Stimulated activated CD8-positive, alpha-beta memory T cell treated with anti-CD3 and anti-CD28 coated beads, Interleukin-15, amount 100 ng/mL, for 48 hours (primary cell): ENCODE data around the gene PBX4.

ENCODE experiments used
- DNase-seq, 2 donors: peaks; one replicate each; pipeline ENCODE4 v3.0.0-alpha.2; 2020; ENCODE audit warnings: low read depth in 2 of 2

The PBX4 gene

DNA sequence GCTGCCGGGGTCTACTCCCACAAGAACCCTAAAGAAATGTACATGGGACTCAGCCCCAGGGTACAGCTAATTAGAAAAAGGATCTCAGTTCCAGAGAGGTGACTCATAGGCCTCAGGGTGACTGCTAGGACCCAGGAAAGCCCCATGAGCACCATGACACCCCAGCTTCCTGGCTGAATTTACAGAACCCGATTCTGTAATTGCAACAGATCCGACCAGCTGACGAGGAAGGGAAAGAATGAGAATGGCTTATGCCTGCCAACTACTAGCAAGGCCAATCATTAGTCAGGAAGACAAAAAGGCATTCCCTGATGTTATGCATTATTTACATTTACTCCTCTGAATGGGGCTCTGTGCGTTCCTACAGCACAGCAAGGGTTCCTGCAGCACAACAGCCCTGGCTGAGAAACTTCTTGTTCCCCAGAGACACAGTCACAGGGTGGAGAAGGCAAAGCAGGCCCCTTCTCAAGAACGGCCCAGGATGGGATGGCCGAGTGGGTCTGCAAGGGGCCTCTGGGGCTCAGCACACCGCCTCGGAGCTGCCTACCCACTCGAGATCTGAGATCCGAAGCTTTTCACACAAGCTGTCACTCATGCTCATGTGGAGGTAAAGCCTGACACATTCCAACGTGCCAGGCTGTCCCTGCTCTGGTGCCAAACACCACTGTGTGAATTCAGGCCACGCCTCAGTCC is 27.2 kb downstream of the PBX4 start:
- peak; percentile 63 to 64 for DNase-seq

DNA sequence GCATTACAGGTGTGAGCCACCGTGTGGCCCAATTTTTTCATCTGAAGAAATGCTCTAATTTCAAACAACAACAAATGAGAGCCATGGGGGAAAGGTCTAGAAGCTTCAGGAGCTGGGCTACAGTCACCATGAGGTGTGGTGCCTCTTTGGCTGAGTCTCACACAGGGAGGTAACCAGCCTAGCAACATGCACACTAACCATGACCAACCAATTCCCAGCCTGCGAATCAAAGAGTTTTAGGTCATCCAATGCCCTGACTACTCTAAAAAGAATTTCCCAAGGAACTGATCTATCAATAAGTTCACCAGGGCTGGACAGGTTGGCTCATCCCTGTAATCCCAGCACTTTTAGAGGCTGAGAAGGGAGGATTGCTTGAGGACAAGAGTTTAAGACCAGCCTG is 29.9 kb downstream of the PBX4 start:
- no peak for DNase-seq

DNA sequence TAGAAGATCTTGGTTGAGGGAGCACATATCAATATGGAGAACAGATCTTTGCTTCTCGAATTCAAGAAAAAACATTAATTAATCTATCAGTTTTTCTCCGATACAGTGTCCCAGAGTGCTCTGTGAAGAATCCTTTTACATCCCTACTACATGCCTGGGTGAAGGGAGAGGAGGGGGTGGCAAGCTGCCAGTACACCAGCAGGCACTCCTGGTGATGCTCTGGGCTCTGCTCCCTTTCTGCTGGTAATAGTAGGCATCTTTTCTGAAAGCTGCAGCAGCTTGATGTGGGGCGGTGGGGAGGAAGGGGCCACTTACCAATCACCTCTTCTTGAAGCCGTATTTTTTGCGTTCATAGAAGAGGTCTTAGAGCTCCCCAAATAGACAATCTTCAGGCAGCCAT is 30.7 kb downstream of the PBX4 start:
- no peak for DNase-seq

DNA sequence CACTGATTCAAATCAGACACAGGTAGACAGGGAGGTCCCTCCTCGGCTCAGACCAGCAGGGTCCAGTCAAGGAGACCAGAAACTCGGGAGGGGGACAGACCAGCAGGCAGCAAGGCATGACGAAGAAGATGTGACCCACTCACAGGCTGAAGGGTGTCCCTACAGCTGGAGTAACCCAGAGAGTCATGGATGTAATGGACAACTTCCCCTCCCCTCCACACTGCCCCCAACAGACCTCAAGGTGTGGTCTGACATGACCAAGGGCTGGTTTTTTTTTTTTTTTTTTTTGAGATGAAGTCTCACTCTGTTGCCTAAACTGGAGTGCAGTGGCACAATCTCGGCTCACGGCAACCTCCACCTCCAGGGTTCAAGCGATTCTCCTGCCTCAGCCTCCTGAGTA is 34.1 kb downstream of the PBX4 start:
- DNase-seq, result no peak

DNA sequence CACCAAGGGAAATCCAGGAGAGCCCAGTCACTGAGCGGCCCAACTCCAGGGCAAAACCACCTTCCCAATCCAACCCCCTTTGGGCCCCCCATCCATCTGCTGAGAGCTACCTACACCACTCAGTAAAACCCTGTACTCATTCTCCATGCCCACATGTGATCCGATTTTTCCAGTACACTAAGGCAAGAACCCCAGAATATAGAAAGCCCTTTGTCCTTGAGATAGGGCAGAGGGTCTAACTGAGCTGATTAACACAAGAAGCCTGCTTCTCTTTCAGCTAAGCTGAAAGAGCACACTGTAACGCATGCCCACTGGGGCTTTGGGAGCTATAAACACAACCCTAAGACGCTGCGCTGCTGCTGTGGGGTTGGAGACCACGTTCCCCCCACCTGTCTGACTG is 36.0 kb downstream of the PBX4 start:
- DNase-seq, result no peak

DNA sequence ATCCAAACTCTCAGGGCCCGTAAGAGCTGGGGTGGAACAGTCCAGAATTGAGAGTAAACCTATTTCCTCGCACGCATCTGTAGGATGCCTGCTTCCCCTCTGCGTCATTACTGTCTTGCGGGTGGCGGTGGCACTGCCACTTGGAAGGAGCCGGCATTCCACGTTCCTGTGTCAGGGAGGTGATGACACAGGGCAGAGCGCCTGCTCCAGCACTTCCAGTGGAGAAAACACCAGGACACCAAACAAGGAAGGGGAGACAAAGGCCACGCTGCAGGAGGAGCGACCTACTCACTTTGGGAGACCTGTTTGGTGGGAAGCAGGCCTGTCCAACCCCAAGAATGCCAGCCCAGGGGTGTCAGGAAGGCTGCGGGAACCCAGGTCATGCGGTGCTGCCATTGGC is 37.1 kb downstream of the PBX4 start:
- DNase-seq, result no peak

DNA sequence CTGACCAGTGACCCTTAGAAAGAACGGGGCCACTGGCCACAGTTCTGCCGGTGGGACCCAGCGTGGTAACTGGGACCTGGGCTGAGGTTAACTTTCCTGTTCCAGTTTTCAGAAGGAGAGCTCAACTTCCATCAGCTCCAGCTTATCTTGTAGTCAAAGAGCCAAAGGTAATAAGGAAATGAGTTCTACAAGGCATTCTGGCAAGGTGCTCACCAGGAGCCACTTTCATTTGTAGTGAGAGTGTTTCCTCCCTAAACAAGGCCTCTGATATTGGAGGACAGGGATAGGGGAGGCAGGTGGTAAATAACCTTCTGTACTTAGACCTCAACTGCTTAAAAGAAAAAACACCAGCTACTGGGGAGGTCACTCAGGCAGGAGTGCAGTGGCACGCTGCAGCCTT is 38.1 kb downstream of the PBX4 start:
- no peak for DNase-seq

DNA sequence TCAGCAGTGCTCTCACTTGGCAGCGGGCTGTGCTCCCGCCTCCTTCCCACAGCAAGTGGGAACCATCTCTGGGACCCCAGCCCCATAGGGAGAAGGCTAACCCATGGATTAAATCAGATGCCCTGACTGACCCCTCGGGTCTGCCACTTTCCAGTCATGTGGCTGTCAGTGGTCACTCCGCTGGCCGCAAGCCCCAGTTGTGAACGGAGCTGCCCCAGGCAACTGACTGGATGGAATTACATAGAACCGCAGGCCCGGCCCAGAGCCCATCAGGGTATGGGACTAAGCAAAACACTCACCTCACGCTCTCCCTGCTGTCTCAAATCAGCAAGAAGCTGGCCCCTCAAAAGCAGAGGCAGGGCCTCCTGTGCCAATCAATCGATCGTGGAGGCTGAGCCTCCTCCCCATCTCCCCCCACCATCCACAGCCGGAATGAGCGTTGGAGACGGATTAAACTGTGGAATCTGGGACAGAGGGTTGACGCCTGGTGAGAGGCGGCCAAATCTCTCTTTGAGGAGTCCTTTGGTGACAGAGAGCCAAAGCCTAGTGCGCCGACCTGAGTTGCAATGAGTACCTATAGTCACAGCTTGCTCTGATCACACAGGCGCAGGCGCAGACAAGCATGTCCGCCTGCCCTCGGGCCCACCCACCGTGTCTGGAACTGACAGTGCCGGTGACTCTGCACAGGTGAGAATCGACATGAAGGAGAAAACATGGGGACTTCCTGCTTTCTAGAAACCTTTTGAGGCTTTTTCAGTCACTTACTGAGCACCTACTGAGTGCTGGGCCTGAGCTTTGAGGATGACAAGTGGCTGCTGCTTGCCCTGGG is 38.7 kb downstream of the PBX4 start:
- DNase-seq, result no peak

DNA sequence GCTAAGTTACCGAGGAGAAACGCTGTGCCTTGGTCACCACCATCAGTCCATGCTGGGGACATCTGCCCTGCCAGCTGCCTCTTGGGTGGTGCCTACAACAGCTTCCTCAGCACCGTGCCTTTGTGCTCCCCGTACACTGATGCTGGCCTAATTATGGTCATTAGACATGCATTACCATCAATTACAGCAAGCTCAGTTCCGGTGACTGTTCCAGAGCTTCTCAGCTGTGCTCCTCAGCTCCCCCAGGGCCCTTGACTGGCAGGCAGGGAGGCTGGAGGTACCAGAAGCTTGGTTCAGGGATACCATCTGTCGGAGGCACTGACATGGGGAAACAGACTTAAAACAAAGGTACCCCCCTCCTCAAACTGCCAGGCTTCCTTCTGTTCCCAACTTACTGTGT is 40.2 kb downstream of the PBX4 start:
- DNase-seq, result no peak

DNA sequence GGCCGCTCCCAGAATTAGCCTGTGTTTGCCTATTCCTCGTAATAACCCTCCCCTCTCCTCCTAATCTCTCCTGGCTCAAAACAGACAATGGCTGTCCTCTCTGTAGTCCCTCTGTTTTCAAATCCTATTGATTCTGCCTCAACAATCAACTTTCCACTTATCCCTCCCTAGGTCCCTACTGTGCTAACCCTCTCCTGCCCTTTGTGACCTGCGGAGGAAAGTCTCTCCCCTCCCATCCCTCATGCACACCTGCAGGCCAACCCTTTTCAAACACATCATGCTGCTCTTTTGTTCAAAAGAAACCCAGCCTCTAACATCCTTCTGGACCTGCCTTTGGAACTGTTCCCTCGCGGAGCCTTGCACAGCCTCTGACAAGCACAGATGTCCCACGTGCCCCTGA is 43.1 kb downstream of the PBX4 start:
- DNase-seq, result no peak

DNA sequence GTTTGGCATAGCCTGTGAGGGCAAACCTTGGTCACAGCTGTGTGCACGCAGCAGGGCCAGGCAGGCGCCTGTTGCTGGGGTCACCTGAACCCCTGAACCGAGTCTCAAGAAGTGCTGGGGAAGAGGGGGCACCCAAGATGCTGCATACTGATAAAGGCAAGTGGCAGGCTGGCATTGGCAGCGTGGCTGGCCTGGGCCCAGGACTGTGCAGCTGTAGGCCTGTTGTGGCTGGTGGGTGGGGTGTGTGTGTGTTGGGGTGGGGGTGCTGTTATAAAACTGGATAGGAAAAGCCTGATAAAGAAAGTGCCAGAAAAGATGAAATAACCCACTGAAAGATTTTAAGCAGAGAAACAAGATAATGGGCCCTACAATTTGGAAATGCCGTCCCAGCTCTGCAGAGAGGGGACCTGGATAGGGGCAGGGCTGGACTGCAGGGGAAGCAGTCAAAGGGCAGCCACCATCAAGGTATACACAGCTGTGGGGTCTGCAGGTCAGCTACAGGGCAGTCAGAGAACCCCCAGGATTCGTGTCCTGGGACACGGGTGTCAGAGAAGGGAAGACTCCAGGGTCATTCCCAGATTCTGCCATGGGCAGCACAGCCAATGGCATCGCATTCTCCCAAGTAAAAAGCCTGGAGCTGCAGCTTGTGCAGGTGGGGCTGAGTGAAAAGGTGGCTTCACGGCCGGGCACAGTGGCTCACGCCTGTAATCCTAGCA is 47.3 kb downstream of the PBX4 start:
- DNase-seq, result no peak

DNA sequence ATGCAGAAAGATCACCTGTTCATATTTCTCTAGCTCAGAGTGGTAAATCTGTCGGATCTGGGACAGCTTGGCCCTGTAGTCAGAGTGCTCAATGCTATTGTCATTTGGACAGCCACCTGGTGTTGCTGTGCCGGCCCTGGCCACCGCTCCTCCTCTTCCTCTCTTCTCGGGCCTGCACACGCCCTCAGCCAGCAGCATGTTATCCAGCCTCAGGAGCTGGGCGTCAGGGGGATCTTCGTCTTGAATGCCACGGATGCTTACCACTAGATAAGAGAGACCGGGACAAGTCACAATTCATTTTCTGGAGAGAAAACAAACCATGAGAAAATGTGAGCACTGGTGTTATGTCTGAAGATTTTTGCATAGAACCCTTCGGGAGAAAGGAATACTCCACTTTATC is 47.9 kb downstream of the PBX4 start:
- no peak for DNase-seq

DNA sequence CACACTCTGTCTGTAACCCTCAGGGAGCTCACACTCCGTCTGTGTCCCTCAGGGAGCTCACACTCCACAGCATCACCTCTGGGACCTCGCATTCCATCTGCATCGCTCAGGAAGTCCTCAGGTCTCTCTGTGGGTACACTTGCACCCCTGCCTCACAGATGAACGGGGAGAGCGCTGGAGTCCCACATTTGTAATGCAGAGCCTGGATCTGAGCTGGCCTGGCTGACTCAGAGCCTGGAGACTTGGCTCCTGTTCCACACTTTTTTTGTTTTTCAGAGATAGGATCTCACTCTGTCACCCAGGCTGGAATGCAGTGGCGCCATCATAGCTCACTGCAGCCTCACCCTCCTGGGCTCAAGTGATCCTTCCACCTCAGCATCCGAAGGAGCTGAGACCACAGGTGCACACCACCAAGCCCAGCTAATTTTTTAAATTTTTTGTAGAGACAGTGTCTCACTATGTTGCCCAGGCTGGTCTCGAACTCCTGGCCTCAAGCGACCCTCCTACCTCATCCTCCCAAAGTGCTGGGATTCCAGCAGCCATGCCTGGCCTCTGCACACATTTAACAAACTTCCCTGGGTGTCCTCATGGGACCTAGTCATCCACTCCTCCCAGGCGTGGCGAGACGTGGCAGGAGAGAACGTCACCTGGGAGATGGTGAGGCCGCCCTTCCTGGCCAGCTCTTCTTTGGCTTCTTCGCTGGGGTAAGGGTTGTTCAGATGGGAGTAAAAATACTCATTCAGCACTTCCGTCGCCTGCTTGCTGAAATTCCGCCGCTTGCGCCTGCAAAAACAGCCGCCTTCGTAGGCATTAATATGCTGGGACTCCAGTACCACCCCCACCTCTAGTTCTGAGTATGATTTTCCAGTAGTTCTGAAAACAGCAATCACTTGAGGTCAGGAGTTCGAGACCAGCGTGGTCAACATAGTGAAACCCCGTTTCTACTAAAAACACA is 49.4 kb downstream of the PBX4 start:
- DNase-seq, result no peak

DNA sequence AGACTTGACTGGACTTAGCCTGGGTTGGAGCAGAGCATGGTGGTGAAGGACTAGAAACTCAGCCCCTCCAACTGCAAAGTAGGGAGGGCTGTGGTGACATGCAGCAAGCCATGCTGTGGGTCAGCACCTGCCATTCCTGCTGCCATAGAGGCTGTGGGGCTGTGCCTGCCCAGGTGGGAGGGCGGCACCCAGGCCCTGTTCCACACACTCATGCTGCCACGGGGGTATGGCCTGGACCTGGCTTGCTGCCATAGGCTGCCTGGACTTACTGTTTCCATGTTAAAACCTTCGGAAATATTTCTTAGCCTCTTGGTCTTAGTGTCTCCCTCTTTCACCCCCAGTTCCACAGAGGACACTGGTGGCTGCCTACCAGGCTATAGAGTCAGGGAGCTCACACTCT is 51.1 kb downstream of the PBX4 start:
- DNase-seq, result no peak

DNA sequence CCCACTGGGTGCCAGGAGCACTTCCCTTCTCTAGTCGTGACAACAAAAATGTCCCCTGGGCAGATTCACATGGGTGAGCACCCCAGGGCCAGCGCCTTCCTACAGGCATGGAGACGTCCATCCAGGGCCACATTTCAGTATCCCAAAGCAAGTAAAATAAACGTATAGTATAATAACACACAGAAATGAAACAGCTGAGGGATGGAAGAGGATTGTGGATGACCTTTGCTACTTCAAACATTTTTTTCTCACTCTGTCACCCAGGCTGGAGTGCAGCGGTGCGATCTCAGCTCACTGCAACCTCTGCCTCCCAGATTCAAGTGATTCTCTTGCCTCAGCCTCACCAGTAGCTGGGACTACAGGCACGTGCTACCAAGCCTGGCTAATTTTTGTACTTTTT is 52.2 kb downstream of the PBX4 start:
- DNase-seq, result no peak

DNA sequence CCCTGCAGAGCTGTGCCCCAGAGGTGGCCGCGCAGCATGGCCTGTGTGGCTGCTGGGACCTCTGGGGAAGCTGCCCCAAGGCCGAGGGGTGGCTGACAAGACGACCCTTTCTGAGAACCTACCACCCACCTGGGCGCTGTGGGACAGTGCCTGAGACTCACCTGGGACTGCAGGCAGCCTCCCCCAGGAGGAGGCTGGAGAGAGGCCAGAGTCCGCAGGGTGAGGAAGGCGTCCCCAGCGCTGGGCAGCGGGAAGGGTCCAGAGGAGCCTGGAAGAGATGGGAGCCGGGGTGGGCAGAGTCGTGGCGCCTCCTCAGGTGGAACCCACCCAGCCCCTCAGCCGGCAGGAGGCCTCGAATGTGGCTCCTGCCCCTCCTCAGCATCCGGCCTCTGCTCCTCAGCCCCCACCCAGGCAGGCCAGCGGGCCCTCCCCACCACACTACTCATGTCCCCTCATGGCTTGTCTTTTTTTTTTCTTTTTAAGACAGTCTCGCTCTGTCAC is 55.1 kb downstream of the PBX4 start:
- no peak for DNase-seq

DNA sequence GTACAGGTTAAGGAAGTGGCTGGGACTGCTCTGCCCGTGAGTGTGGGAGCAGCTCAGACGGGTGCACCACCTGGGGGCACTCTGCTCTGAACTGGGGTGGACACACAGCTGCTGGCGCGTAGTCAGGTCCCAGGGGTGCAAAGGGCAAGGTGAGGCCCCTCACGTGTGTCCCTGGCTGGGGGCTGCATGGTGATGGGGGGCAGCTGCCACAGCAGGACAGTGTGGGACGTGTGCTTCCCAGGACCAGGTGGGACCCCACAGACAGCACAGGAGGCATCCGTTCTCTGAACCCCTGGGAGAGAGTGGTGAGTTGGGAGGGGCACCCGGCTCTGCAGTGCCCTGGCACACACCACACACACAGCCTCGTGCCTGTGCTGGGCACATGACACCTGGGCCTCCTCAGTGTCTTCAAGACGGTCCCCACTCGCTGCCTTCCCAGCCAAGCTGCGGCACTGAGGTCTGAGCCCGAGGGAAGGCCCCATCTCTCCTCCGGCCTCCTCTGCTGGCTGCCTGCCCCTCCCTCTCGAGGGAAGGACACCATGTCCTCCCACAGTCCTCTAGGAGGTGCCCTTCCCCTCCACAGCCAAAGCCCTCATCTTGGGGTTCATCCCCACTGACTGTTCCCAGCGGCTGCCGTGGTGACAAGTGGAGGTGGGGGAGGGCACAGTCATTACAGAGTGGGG is 55.7 kb downstream of the PBX4 start:
- DNase-seq, result no peak

DNA sequence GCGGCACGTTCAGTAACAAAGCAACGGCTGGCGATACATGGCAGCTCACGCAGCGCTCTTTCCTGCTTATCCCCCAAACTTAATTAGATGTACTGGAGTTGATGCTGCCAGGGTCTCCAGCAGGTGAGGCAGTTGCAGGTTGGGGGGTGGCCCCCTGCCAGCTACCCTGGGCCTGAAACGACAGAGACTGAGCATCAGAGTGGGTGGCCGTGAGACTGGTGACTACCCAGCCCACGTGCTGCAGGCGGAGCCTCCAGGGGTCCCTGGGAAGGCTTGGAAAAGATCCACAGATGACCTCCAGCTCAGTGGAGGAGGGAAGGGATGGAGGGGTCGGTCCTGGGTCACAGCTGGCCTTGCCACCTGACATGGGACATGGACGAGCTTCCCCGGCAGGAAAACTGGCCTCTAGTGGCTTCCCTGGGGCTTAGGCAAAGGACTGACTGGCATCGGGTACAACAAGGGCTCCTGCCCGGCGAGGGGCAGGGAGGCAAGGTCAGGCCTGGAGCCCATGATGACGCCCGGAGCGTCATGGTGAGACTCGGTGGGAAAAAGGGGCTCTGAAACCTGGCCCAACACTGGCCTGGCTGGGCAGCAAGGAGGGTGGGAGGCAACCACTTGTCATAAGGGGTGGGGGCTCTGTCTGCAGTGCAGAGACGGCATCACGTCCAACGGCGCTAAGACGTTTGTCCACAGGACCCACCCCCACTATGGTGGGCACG is 56.4 kb downstream of the PBX4 start:
- no peak for DNase-seq

DNA sequence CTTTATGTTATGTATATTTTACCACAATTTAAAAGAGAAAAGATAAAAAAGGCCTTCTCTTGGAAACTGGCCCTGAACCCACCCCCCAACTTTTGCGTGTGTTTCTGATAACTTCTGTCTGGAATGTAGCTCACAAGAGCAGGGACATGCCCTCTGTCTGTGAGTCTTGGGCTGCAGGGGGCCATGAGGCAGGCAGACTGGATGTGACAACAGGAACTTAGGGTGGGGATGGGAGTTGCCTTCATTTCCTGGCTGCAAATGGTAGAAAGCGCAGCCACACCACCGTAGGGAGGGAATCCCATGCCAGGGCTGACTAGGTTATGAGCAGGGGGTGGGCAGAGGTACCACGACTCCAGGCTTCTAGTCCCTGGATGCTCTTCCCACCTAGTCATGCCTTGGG is 58.6 kb downstream of the PBX4 start:
- no peak for DNase-seq

DNA sequence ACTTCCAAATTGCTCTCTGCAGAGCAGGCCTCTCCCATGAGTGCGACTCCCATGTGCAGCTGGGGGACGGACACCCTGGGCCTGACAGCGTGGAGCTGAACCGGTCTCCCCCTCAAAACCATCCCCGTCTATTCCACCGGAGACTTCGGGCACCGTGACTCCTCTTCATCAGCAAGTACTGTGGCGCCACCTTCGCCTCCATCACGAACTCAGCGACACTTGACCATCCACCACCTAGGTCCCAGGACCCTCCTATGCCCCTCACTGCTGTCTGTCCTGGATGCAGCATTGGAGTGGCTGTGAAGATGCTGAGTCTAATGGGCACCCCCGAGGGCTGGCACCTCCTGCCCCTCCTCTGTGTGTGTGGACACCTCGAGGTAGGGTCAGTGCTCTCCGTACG is 59.9 kb downstream of the PBX4 start:
- DNase-seq, result no peak
